GM23248 (cell line): Measurements from ENCODE around the gene SYT1.

ENCODE experiments used
- EZH2 ChIP-seq: fragments of 200-600 bp; sonication (generic); IDR thresholded peaks from 2 replicates; pipeline ENCODE4 v1.6.1; 2018; ENCODE audit warnings: antibody characterized with exemption, mild to moderate bottlenecking; ENCODE audit not compliant: insufficient read depth, poor library complexity, severe bottlenecking
- EZH2phosphoT487 ChIP-seq: fragments of 200-600 bp; sonication (generic); IDR thresholded peaks from 2 replicates; pipeline ENCODE4 v1.6.1; 2018; ENCODE audit warnings: antibody characterized with exemption, moderate library complexity, mild to moderate bottlenecking, low read depth; ENCODE audit not compliant: insufficient read depth

DNA sequence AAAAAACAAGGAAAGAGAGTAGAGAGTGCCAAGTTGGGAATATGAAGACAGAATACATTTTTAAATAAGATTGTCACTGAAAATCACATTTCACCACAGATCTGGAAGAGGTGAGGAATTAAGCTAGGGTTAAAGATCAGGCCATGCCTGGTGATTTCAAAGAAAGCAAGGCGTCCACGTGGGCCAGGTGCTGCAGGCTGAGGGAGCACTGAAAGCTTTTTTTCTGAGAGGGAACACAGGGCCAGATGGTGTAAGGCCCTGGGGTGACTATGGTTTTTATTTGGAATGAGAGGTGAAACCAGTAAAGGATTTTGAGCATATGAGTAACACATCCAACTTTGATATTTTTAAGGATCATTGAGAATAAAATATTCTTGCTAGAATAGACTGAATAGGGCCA, 20.9 kb downstream of the SYT1 start:
- TF ChIP-seq EZH2 (no peak), EZH2phosphoT487 (no peak)
